ENCODE results near the gene YJU2.

YJU2 gene

DNA sequence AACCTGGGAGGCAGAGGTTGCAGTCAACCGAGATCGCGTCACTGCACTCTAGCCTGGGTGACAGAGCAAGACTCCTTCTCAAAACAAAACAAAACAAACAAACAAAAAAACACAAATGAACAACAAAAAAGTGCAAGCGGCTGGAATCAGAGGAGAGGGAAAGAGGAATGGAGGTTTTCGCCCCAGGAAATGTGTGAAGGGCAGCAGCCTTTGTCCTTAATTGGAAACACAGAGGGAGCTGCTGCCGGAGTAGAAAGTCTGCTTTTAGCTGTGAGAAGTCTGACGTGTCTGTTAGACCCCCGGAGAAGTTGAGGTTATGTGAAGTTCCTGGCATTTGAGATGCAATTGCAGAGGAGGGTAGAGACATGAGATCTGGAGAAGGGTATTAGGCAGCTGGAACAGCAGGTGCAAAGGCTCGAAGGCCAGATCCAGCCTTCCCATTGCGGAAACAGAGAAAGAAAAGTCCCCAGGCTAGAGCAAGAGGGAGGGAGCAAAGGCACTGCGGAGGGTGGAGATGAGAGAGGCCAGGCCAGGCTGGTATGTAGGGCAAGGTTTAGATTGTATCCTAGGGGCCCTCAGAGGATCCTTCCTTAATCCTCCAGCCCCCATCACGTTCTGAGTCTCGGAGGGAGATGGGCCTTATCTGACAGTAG, 54.8 kb downstream of the YJU2 start:
- Histone ChIP-seq H3K36me3 (ENCODE audit: control insufficient read depth, insufficient read depth, low read length) (peaks cover 1% of the 10 kb centered on the region), H3K4me3 (ENCODE audit: extremely low read depth, insufficient read depth, low read length, poor library complexity, severe bottlenecking) (no peak overlapping the region), H3K4me1 (ENCODE audit: control insufficient read depth, insufficient read depth, low read length, poor library complexity, severe bottlenecking) (no peaks in the 10 kb centered on the region), H3K9me3 (ENCODE audit: control insufficient read depth, low read length) (no peaks in the 10 kb centered on the region), H3K27ac (ENCODE audit: low read depth, low read length, severe bottlenecking) (no peak overlapping the region)
- 58 to 63% methylated on average over 5 to 9 of the region's 13 CpGs for whole genome bisulfite sequencing, 2 experiments (ENCODE audit: insufficient coverage in 2 of 2)

- WGBS, 2 experiments (ENCODE audit: insufficient coverage in 2 of 2): 81 to 88% methylated on average over 7 of the region's 8 CpGs
- Histone ChIP-seq H3K4me3 (ENCODE audit: extremely low read depth, insufficient read depth, low read length, poor library complexity, severe bottlenecking) (no peak within 1 kb of the TSS), H3K4me1 (ENCODE audit: control insufficient read depth, insufficient read depth, low read length, poor library complexity, severe bottlenecking) (no peaks in the 10 kb centered on the region), H3K9me3 (ENCODE audit: control insufficient read depth, low read length) (no peaks in the 10 kb centered on the region), H3K36me3 (ENCODE audit: control insufficient read depth, insufficient read depth, low read length) (peaks cover 7% of the 10 kb centered on the region), H3K27ac (ENCODE audit: low read depth, low read length, severe bottlenecking) (no peak within 1 kb of the TSS)
Measured at GRCh38 chr19:4302243-4302640, 55.4 kb downstream of the YJU2 start, which contains the start of gene TMIGD2. Gene TMIGD2, minus strand, starts transcription at chr19:4302389. Its CDS starts 4 bp downstream, at chr19:4302385.

GRCh38 chr19:4303819-4304537, 57.1 kb downstream of the YJU2 start:
- no peaks in the 10 kb centered on the region for H3K9me3 ChIP-seq (ENCODE audit: control insufficient read depth, low read length)
- 75 to 87% methylated on average over 12 to 13 of the region's 18 CpGs for WGBS, 2 experiments (ENCODE audit: insufficient coverage in 2 of 2)
- H3K4me1 ChIP-seq (ENCODE audit: control insufficient read depth, insufficient read depth, low read length, poor library complexity, severe bottlenecking): no peaks in the 10 kb centered on the region
- no peak overlapping the region for H3K27ac ChIP-seq (ENCODE audit: low read depth, low read length, severe bottlenecking)
- peak overlapping the region; percentile 44 for H3K4me3 ChIP-seq (ENCODE audit: extremely low read depth, insufficient read depth, low read length, poor library complexity, severe bottlenecking)
- H3K36me3 ChIP-seq (ENCODE audit: control insufficient read depth, insufficient read depth, low read length): peaks cover 14% of the 10 kb centered on the region

DNA sequence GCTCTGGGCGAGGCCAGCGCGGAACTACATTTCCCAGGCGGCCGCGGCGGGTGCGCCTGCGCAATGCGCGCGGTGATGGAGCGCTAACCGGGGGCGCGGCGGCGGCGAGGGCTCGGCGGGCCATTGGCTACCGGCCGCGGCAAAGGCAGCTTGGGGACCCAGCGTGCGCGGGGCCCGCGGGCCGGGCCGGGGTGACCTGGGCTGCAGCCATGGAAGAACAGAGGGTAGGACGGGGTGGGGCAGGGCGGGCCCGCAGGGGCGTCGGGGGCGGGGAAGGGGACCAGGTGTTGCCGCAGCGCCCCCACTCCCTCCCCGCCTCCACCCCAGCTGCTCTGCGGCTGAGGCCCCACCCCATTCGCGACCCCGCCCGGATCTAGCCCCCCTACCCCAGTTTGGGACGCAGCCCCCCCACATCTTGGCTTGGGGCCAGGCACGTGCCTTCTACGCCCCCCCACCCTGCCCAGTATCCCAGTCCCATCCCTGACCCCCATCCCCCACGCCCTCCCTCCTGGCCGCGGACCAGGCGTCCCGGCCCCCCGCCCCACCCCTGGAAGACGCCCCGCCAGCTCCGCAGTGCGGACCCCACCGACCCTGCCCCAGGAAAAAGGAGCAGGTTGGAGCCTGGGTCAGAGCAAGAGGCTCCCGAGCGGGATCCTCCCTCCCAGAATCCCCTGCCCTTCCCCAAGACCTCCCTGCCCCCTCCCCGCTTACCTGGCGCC, 57.8 kb downstream of the YJU2 start, which contains the start of gene FSD1:
Gene FSD1, plus strand, starts transcription at position 61 of the 719 bp plus-strand sequence. Its CDS starts 149 bp downstream, at position 210.
- 3% methylated on average over 23 of the region's 63 CpGs; no CpG with 5 or more reads in 1 of the 2 experiments for WGBS, 2 experiments (ENCODE audit: insufficient coverage in 2 of 2)
- Histone ChIP-seq H3K36me3 (ENCODE audit: control insufficient read depth, insufficient read depth, low read length) (peaks cover 20% of the 10 kb centered on the region), H3K27ac (ENCODE audit: low read depth, low read length, severe bottlenecking) (no peak within 1 kb of the TSS), H3K4me1 (ENCODE audit: control insufficient read depth, insufficient read depth, low read length, poor library complexity, severe bottlenecking) (no peaks in the 10 kb centered on the region), H3K4me3 (ENCODE audit: extremely low read depth, insufficient read depth, low read length, poor library complexity, severe bottlenecking) (peak within 1 kb of the TSS; percentile 44), H3K9me3 (ENCODE audit: control insufficient read depth, low read length) (no peaks in the 10 kb centered on the region)

- Histone ChIP-seq H3K9me3 (ENCODE audit: control insufficient read depth, low read length) (no peaks in the 10 kb centered on the region), H3K27ac (ENCODE audit: low read depth, low read length, severe bottlenecking) (no peak overlapping the region), H3K4me1 (ENCODE audit: control insufficient read depth, insufficient read depth, low read length, poor library complexity, severe bottlenecking) (no peaks in the 10 kb centered on the region), H3K4me3 (ENCODE audit: extremely low read depth, insufficient read depth, low read length, poor library complexity, severe bottlenecking) (peak overlapping the region; percentile 44), H3K36me3 (ENCODE audit: control insufficient read depth, insufficient read depth, low read length) (peaks cover 24% of the 10 kb centered on the region)
- WGBS, 2 experiments (ENCODE audit: insufficient coverage in 2 of 2): 90 to 98% methylated on average over 6 of the region's 7 CpGs
Measured at GRCh38 chr19:4305257-4305612, 58.4 kb downstream of the YJU2 start.

GRCh38 chr19:4305659-4306058, 58.8 kb downstream of the YJU2 start:
- Histone ChIP-seq H3K4me1 (ENCODE audit: control insufficient read depth, insufficient read depth, low read length, poor library complexity, severe bottlenecking) (no peaks in the 10 kb centered on the region), H3K27ac (ENCODE audit: low read depth, low read length, severe bottlenecking) (no peak overlapping the region), H3K4me3 (ENCODE audit: extremely low read depth, insufficient read depth, low read length, poor library complexity, severe bottlenecking) (peak overlapping the region; percentile 44), H3K9me3 (ENCODE audit: control insufficient read depth, low read length) (no peaks in the 10 kb centered on the region), H3K36me3 (ENCODE audit: control insufficient read depth, insufficient read depth, low read length) (peaks cover 29% of the 10 kb centered on the region)
- WGBS, 2 experiments (ENCODE audit: insufficient coverage in 2 of 2): 94 to 95% methylated on average over 15 to 16 of the region's 16 CpGs

DNA sequence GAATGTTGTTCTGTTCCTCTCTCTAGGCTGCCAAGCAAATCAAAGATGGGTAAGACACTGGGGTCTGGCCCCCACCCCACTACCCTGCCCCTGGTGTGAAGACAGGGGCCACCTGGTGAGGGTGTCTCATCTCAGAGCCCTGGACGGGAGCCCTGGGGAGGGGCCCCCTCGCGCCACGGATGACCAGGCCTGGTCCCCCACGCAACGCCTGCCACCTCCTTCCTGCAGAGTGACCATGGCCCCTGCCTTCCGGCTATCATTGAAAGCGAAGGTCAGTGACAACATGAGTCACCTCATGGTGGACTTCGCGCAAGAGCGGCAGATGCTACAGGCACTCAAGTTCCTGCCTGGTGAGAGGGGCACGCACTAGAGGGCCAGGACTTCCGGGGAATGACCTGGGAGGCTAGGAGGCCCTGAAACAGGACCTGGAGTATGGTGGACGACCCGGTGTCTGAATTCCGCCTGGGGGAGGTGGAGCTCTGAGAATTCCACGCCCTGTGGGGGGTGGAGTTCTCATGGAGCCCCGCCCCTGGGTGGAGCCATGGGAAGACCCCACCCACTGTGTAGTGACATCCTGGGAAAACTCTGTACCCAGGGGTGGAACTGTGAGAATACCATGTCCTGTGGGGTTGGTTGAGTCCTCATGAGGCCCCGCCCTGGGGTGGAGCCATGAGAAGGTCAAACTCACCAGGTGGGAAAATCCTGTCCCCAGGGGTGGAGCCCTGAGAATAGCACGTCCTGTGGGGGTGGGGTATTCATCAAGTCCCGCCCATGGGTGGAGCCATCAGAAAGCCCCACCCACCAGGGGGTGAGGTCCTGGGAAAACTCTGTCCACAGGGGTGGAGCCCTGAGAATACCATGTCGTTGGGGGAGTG, 63.6 kb downstream of the YJU2 start:
- no peak overlapping the region for H3K27ac ChIP-seq (ENCODE audit: low read depth, low read length, severe bottlenecking)
- H3K36me3 ChIP-seq (ENCODE audit: control insufficient read depth, insufficient read depth, low read length): peaks cover 50% of the 10 kb centered on the region
- H3K9me3 ChIP-seq (ENCODE audit: control insufficient read depth, low read length): no peaks in the 10 kb centered on the region
- H3K4me1 ChIP-seq (ENCODE audit: control insufficient read depth, insufficient read depth, low read length, poor library complexity, severe bottlenecking): no peaks in the 10 kb centered on the region
- 95 to 98% methylated on average over 20 to 22 of the region's 22 CpGs for WGBS, 2 experiments (ENCODE audit: insufficient coverage in 2 of 2)
- no peak overlapping the region for H3K4me3 ChIP-seq (ENCODE audit: extremely low read depth, insufficient read depth, low read length, poor library complexity, severe bottlenecking)

GRCh38 chr19:4313847-4314490, 67.1 kb downstream of the YJU2 start:
- Histone ChIP-seq H3K4me1 (ENCODE audit: control insufficient read depth, insufficient read depth, low read length, poor library complexity, severe bottlenecking) (no peaks in the 10 kb centered on the region), H3K4me3 (ENCODE audit: extremely low read depth, insufficient read depth, low read length, poor library complexity, severe bottlenecking) (no peak overlapping the region), H3K27ac (ENCODE audit: low read depth, low read length, severe bottlenecking) (no peak overlapping the region), H3K36me3 (ENCODE audit: control insufficient read depth, insufficient read depth, low read length) (peaks cover 63% of the 10 kb centered on the region), H3K9me3 (ENCODE audit: control insufficient read depth, low read length) (no peaks in the 10 kb centered on the region)
- WGBS, 2 experiments (ENCODE audit: insufficient coverage in 2 of 2): 94 to 95% methylated on average over 9 of the region's 12 CpGs

GRCh38 chr19:4316956-4317355, 70.1 kb downstream of the YJU2 start:
- peaks cover 40% of the 10 kb centered on the region for H3K36me3 ChIP-seq (ENCODE audit: control insufficient read depth, insufficient read depth, low read length)
- no peak overlapping the region for H3K27ac ChIP-seq (ENCODE audit: low read depth, low read length, severe bottlenecking)
- peaks cover 9% of the 10 kb centered on the region for H3K9me3 ChIP-seq (ENCODE audit: control insufficient read depth, low read length)
- 90 to 99% methylated on average over 9 of the region's 9 CpGs for WGBS, 2 experiments (ENCODE audit: insufficient coverage in 2 of 2)
- H3K4me1 ChIP-seq (ENCODE audit: control insufficient read depth, insufficient read depth, low read length, poor library complexity, severe bottlenecking): no peaks in the 10 kb centered on the region
- H3K4me3 ChIP-seq (ENCODE audit: extremely low read depth, insufficient read depth, low read length, poor library complexity, severe bottlenecking): no peak overlapping the region

- Histone ChIP-seq H3K9me3 (ENCODE audit: control insufficient read depth, low read length) (peaks cover 9% of the 10 kb centered on the region), H3K27ac (ENCODE audit: low read depth, low read length, severe bottlenecking) (no peak overlapping the region), H3K4me3 (ENCODE audit: extremely low read depth, insufficient read depth, low read length, poor library complexity, severe bottlenecking) (no peak overlapping the region), H3K4me1 (ENCODE audit: control insufficient read depth, insufficient read depth, low read length, poor library complexity, severe bottlenecking) (no peaks in the 10 kb centered on the region), H3K36me3 (ENCODE audit: control insufficient read depth, insufficient read depth, low read length) (peaks cover 32% of the 10 kb centered on the region)
- WGBS, 2 experiments (ENCODE audit: insufficient coverage in 2 of 2): 94 to 96% methylated on average over 4 of the region's 7 CpGs
Measured at GRCh38 chr19:4318460-4318859, 71.6 kb downstream of the YJU2 start.

All from mesodermal cell (in vitro differentiated cells).